Stimulated activated CD4-positive, alpha-beta T cell treated with anti-CD3 and anti-CD28 coated beads, Interleukin-4, amount 100 ng/mL, for 4 hours (primary cell): ENCODE measurements around the gene HIVEP3.

Source experiments
- DNase-seq, 2 experiments: peaks; one replicate each; pipeline ENCODE4 v3.0.0-alpha.2; 2020

HIVEP3 gene

GRCh38 chr1:41524676-41525675, 393.7 kb downstream of the HIVEP3 start:
- DNase-seq: no peak

GRCh38 chr1:41523949-41524675, 394.6 kb downstream of the HIVEP3 start:
- DNase-seq: no peak

GRCh38 chr1:41523071-41523470, 395.7 kb downstream of the HIVEP3 start:
- no peak for DNase-seq

GRCh38 chr1:41521766-41522165, 397.0 kb downstream of the HIVEP3 start:
- no peak for DNase-seq

- no peak for DNase-seq
These were observed 397.6 kb downstream of the HIVEP3 start for GRCh38 chr1:41520951-41521752.

GRCh38 chr1:41519667-41520066, 399.1 kb downstream of the HIVEP3 start:
- no peak for DNase-seq

- no peak for DNase-seq
These were observed 400.3 kb downstream of the HIVEP3 start for GRCh38 chr1:41518471-41518870.

- no peak for DNase-seq
These were observed 401.7 kb downstream of the HIVEP3 start for GRCh38 chr1:41517062-41517438.

- DNase-seq: peak; percentile 43 to 60
These were observed 402.3 kb downstream of the HIVEP3 start for GRCh38 chr1:41516168-41517061.

GRCh38 chr1:41515778-41516167, 402.9 kb downstream of the HIVEP3 start:
- no peak for DNase-seq

GRCh38 chr1:41515131-41515678, 403.5 kb downstream of the HIVEP3 start:
- DNase-seq: no peak

GRCh38 chr1:41514381-41514780, 404.3 kb downstream of the HIVEP3 start:
- DNase-seq: no peak

- no peak for DNase-seq
These were observed 405.4 kb downstream of the HIVEP3 start for GRCh38 chr1:41513383-41513735.

- DNase-seq: no peak
These were observed 405.9 kb downstream of the HIVEP3 start for GRCh38 chr1:41512701-41513382.

- no peak for DNase-seq
These were observed 407.5 kb downstream of the HIVEP3 start for GRCh38 chr1:41511239-41511540.

- DNase-seq: no peak
These were observed 408.0 kb downstream of the HIVEP3 start for GRCh38 chr1:41510531-41511238.

GRCh38 chr1:41509270-41509671, 409.5 kb downstream of the HIVEP3 start:
- no peak for DNase-seq

GRCh38 chr1:41508290-41508689, 410.4 kb downstream of the HIVEP3 start:
- DNase-seq: no peak

- DNase-seq: no peak
These were observed 410.9 kb downstream of the HIVEP3 start for GRCh38 chr1:41507836-41508235.

GRCh38 chr1:41507110-41507720, 411.5 kb downstream of the HIVEP3 start:
- no peak for DNase-seq
